HG03378 (cell line): ENCODE results near the gene KRTAP4-7.
"Not testable (repeated sequence)": the region's sequence is repeated elsewhere in the genome, so short reads cannot be mapped to it uniquely, and the experiment has no call there.

Experiments
- ATAC-seq: cut with Tn5 transposase; IDR thresholded peaks from one replicate; pipeline ENCODE4 v1.9.1; 2021; ENCODE audit warnings: mild to moderate bottlenecking, moderate library complexity; ENCODE audit not compliant: unreplicated experiment

KRTAP4-7 gene

DNA sequence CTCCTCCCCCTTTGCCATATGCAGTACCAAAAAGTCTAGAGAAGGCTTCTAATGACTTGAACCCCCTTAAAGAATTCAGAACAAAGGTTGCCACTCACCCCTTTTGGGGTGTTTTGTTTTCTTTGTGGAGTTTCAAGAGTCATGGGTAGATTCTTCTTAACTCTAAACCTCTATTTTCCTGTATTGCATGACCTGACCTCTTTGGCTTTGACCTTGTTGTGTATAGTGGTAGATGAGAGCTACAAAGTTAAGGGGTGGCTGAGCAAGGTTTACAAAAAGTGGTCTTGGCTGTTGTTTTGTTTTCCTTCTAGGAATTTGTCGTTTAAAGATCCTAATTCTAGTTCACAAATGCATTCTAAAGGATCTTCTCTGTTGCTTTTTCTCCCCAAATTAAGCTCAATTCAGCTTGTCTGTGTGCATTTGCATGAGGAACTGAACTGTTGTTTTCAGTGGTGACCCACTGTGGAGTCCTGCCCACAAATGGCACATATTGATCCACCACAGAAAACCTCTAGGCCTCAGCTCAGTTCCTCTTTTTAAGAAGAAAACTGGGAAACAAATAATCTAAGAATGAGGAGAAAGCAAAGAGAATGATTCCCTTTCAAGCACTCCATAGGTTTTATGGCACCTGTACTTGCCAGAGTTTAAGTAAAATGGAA, 24.9 kb downstream of the KRTAP4-7 start:
- ATAC-seq: not testable (repeated sequence)

DNA sequence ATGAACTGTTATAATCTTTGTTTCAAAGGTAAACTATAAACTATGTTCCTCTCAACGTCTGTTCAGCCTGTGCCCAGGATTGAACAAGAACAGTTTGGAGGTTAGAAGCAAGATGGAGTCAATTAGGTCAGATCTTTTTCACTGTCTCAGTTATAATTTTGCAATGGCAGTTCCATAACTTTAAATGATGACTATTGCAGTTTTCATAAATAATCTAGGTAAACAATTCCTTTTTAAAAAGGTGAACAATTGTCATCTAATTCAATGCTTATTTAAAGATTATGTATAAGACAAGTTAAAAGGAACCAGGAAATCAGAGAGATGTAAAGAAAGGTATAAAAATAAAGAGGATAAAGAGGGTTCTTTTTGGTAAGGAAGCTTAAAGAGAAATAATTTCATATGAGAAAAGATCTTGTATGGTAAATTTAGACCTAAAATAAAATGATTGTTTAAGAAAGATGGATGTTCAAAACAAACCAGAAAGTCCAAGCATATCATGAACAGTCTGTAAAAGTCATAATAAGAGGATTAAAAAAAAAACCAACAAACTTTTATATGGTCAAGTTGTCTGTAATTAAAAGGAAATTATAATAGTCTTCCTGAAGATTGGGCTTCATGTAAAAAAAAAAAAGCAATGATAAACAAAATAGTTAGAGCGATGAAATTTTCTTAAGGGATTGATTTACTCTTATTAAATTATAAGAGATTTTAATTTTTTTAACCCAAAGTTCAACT, 27.4 kb downstream of the KRTAP4-7 start:
- no peak for ATAC-seq

DNA sequence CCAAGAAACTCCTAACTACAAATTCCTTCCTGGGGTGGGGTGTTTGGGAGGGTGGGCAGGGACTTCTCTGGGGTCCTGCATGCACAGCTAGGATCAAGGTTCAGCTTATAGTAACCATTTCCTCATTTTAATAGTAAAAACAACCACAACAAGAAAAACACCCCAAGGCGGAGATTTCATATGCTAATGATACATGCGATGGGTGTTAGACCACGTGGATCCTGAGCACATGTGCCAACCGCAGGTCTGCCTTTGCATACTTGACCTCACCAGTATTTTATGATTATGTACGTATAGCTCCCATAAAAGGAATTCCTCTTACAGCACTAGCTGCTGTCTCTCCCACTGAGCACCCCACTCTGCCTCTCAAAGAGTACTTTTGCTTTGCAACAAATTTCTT, 32.3 kb downstream of the KRTAP4-7 start:
- ATAC-seq: no peak

GRCh38 chr17:41117846-41118386, 34.0 kb downstream of the KRTAP4-7 start, which contains the start of gene KRTAP4-11:
Gene KRTAP4-11 (minus strand): TSS chr17:41118373. CDS start chr17:41118315, 58 bp downstream.
- ATAC-seq: not testable (repeated sequence)

DNA sequence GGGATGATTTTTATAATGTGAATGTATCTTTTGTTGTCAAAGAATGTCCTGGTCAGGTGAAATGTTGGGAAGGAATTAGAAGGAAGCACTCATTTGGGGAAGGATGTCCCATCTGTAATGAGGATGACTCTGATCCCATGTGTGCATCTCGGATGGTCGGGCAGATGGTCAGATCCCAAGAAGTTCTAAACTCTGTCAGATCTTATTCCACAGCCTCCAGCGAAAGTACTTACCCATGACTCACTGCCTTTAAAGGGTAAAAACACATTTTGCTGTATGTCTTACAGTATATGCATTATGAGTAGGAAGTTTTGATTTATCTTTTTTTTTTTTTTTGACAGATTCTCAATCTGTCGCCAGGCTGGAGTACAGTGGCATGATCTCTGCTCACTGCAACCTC, 34.8 kb downstream of the KRTAP4-7 start:
- ATAC-seq: no peak

DNA sequence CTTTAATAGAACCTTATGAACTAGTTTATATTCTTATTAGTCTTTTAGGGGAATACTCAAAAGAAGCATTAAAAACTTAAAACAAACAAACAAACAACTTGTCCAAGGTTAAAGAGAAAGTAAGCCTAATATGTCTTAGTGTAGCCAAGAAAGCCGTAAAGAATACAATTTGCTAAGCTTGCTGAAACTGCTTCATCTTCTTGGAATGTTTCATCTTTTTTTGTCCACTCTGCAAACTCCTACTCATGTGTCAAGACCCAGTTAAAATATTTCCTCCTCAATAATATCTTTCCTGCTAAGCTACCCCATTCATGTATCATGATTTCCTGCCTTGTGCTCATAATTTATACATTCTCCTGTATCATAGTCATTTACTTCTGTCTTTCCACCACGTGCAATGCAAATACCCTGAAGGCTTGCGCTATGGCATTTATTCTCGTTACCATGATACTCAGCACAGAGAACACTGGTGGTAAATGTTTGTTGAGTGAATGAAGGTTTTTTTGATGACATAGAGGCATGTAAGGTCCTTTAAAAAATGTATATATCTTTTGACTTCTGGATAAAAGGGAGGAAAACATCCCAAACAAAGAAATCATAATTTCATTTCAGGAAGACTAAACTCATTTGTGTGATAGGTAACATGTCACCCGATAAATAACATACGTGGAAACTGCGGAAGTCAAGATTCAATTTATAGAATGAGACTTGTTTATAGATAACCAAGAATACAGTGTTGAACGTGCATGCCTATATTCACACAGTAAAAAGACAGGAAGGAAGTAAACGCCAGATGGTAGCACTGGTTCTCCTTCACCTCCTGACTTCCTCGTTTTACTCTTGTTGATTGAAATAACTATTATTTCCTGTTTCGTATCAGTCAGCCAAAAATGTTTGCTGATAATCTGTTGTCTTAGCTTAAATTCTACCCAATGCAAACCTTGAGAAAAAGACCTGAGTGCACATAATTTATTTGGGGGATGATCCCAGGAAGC, 36.0 kb downstream of the KRTAP4-7 start:
- not testable (repeated sequence) for ATAC-seq

- no peak for ATAC-seq
Measured at GRCh38 chr17:41121742-41122141, 37.8 kb downstream of the KRTAP4-7 start.

DNA sequence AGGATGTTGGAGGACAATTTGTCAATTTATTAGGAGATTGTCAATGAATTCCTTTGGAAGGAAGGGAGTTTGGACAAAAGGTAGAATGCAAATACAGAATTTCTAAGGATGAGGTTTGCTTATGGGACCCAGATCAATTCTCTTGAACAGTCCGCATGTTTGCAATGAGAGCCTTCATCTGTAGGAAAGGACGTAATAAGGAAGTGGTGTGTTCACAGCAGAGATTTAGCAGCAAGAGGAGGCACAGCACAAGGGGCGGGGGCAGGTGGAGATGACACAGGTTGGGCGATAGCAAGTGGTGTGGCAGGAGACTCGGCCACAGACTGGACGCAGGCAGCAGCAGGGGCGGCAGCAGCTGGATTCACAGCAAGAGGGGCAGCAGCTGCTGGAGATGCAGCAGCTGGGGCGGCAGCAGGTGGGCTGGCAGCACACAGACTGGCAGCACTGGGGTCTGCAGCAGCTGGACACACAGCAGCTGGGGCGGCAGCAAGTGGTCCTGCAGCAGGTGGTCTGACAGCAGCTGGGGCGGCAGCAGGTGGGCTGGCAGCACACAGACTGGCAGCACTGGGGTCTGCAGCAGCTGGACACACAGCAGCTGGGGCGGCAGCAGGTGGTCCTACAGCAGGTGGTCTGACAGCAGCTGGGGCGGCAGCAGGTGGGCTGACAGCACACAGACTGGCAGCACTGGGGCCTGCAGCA, 39.5 kb downstream of the KRTAP4-7 start:
- not testable (repeated sequence) for ATAC-seq

DNA sequence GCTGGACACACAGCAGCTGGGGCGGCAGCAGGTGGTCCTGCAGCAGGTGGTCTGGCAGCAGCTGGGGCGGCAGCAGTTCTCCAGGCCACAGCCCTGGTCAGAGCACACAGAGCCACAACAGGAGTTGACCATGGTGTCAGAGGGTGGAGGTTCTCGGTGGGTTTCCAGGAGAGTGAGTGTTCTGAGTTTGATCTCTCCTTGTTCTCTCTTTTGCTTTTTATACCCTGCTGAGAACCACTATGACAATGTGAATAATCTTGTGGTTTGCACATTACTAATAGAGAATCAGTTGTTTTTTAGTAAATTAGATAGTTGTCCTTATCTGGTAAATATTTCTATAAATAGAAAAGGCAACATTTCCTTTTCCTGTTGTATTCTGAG, 40.0 kb downstream of the KRTAP4-7 start, which contains the start of gene KRTAP4-12:
Gene KRTAP4-12 (minus strand): TSS at position 192 of the 381 bp plus-strand sequence. CDS start 60 bp downstream, at position 132.
- ATAC-seq: not testable (repeated sequence)

GRCh38 chr17:41125064-41125463, 41.1 kb downstream of the KRTAP4-7 start:
- no peak for ATAC-seq

DNA sequence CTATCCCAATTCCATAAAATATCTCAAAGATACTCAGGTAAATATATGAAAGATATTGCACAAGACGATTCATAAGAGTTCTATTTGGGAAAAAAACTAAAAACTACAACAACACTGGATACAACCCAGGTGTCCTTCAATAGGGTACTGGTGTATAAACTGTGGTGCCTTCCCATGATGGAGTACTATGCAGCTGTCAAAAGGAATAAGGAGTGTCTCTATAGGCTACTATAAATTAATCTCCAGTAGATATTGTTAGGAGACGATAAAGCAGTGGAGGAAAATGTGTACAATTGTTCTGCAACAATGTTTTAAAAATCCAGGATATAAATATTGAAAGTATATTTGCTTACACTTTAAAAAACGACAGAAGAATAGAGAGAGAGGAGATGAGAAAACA, 42.5 kb downstream of the KRTAP4-7 start:
- no peak for ATAC-seq

DNA sequence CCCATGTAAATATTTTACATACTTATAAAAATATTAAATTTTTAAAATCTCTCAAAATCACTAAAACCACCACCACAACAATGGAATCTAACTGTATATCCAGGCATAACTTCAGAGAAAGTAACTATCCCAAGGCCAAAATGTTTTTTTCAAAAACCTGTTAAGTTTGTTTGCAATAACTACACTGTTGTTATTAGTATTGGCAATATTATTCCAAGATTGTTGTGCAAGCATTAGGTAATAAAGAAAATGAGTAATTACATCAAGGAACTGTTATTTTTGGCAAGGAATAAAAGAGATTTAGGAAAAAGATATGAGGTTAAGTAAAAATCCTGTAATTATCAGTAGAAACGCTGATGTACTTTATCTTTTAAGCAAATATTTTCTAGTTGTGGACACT, 43.4 kb downstream of the KRTAP4-7 start:
- ATAC-seq: no peak

GRCh38 chr17:41131979-41132378, 48.0 kb downstream of the KRTAP4-7 start:
- no peak for ATAC-seq

DNA sequence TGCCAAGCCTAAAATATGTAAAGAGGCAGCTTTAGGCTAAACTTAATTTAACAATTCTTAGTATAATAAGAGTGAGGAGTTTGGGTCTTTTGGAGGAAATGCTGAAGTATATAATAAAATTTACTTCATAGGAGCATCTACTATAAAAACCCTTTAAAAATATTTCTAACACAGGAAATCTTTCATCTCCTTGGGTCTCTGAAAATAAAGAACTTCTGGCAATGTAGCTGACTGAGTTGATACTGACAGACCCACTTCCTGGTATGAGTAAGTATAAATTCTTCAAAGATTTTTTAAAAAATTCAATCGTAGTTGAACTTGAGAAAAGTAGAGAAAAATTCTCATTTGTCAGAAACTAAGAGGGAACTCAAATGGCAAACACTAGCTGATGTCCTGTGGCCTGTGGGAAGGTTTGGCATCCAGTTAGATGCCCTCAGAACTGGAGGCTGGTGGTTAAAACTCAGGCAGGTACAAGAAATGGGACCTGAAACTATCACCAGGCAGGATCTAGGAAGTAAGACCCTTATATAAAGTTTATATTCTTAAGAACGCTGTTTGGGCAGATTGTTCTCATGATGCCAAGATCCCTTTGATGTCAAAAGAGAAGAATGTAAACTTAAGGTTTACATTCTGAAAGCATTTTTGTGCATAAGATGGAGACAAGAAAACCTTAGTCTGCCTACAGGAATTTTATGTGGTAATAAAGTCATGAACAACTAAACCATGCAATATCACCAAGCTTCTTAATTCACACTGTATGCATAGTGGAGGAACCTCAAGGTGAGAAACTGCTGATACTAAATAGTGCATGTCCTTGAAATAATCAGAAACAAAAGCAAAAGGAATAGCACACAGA, 50.2 kb downstream of the KRTAP4-7 start:
- ATAC-seq: no peak
